Trophoblast cell (in vitro differentiated cells and primary cell): ENCODE data around the gene YWHAQ.
"Not testable (repeated sequence)": the region's sequence is repeated elsewhere in the genome, so short reads cannot be mapped to it uniquely, and the experiment has no call there.

Experiments
- DNase-seq, 2 donors: peaks; one replicate each; pipeline ENCODE4 v3.0.0-alpha.2; 2016
- H2AFZ ChIP-seq: 2 replicates; pipeline ENCODE4 v1.6.1; 2013; ENCODE audit warnings: low read length, moderate library complexity, mild to moderate bottlenecking; ENCODE audit not compliant: insufficient read depth, poor library complexity
- H2AK5ac ChIP-seq: 2 replicates; pipeline ENCODE4 v1.6.1; 2013; ENCODE audit warnings: mild to moderate bottlenecking, low read length
- H2BK120ac ChIP-seq: 2 replicates; pipeline ENCODE4 v1.6.1; 2013; ENCODE audit warnings: low read length, mild to moderate bottlenecking, moderate library complexity; ENCODE audit not compliant: insufficient read depth, poor library complexity
- H2BK12ac ChIP-seq: 2 replicates; pipeline ENCODE4 v1.6.1; 2013; ENCODE audit warnings: mild to moderate bottlenecking, low read length, moderate library complexity
- H2BK5ac ChIP-seq: 2 replicates; pipeline ENCODE4 v1.6.1; 2013; ENCODE audit warnings: low read length, low read depth, moderate library complexity, mild to moderate bottlenecking; ENCODE audit not compliant: poor library complexity
- H3K14ac ChIP-seq: 2 replicates; pipeline ENCODE4 v1.6.1; 2013; ENCODE audit warnings: mild to moderate bottlenecking, low read length
- H3K18ac ChIP-seq: 2 replicates; pipeline ENCODE4 v1.6.1; 2013; ENCODE audit warnings: mild to moderate bottlenecking, low read length
- H3K23ac ChIP-seq: 2 replicates; pipeline ENCODE4 v1.6.1; 2013; ENCODE audit warnings: low read length
- H3K27ac ChIP-seq: 2 replicates; pipeline ENCODE4 v1.5.1; 2013; ENCODE audit warnings: low read depth, mild to moderate bottlenecking, inconsistent platforms, low read length, moderate library complexity
- H3K27me3 ChIP-seq: 2 replicates; pipeline ENCODE4 v1.6.1; 2013; ENCODE audit warnings: inconsistent platforms, mild to moderate bottlenecking, low read length, moderate library complexity; ENCODE audit not compliant: insufficient read depth
- H3K36me3 ChIP-seq, 2 experiments: 1 replicate in 1 of 2; 2 replicates in 1 of 2; pipeline ENCODE4 v1.6.1; 2013; ENCODE audit warnings: low read length in 2 of 2, mild to moderate bottlenecking in 2 of 2, moderate library complexity in 1 of 2; ENCODE audit not compliant: insufficient read depth in 2 of 2, control insufficient read depth in 1 of 2
- H3K4ac ChIP-seq: 2 replicates; pipeline ENCODE4 v1.6.1; 2013; ENCODE audit warnings: low read depth, mild to moderate bottlenecking, low read length, moderate library complexity
- H3K4me1 ChIP-seq, 2 experiments: 1 replicate in 1 of 2; 2 replicates in 1 of 2; pipeline ENCODE4 v1.6.1; 2013; ENCODE audit warnings: low read length in 2 of 2, mild to moderate bottlenecking in 2 of 2, moderate library complexity in 1 of 2; ENCODE audit not compliant: insufficient read depth in 2 of 2, control insufficient read depth in 1 of 2
- H3K4me2 ChIP-seq: 2 replicates; pipeline ENCODE4 v1.6.1; 2013; ENCODE audit warnings: inconsistent platforms, mild to moderate bottlenecking, low read length, moderate library complexity
- H3K4me3 ChIP-seq: 2 replicates; pipeline ENCODE4 v1.5.1; 2013; ENCODE audit warnings: mild to moderate bottlenecking, low read depth, low read length, inconsistent platforms
- H3K79me1 ChIP-seq: one replicate; pipeline ENCODE4 v1.6.1; 2013; ENCODE audit warnings: low read length
- H3K79me2 ChIP-seq: 2 replicates; pipeline ENCODE4 v1.6.1; 2013; ENCODE audit warnings: low read length, mild to moderate bottlenecking; ENCODE audit not compliant: control insufficient read depth, insufficient read depth, poor library complexity
- H3K9ac ChIP-seq: 2 replicates; pipeline ENCODE4 v1.6.1; 2013; ENCODE audit warnings: mild to moderate bottlenecking, low read length
- H3K9me3 ChIP-seq: 2 replicates; pipeline ENCODE4 v1.6.1; 2013; ENCODE audit warnings: low read depth, mild to moderate bottlenecking, control low read depth, inconsistent platforms, low read length; ENCODE audit not compliant: insufficient read depth
- H4K12ac ChIP-seq: 2 replicates; pipeline ENCODE4 v1.6.1; 2013; ENCODE audit warnings: low read depth, mild to moderate bottlenecking, low read length, moderate library complexity
- H4K8ac ChIP-seq: 2 replicates; pipeline ENCODE4 v1.6.1; 2013; ENCODE audit warnings: low read depth, mild to moderate bottlenecking, low read length, moderate library complexity
- H4K91ac ChIP-seq: one replicate; pipeline ENCODE4 v1.6.1; 2013; ENCODE audit warnings: low read depth, mild to moderate bottlenecking, low read length, moderate library complexity
- WGBS: extraction: QIAGEN DNeasy Blood & Tissue Kit; methylation state at CpG from one replicate; pipeline ENCODE4 v1.1.7; 2013; ENCODE audit warnings: missing lambda C conversion rate; ENCODE audit not compliant: insufficient read length, insufficient coverage; ENCODE audit errors: extremely low coverage; 5-methylcytosine and 5-hydroxymethylcytosine counted together

Gene YWHAQ

DNA sequence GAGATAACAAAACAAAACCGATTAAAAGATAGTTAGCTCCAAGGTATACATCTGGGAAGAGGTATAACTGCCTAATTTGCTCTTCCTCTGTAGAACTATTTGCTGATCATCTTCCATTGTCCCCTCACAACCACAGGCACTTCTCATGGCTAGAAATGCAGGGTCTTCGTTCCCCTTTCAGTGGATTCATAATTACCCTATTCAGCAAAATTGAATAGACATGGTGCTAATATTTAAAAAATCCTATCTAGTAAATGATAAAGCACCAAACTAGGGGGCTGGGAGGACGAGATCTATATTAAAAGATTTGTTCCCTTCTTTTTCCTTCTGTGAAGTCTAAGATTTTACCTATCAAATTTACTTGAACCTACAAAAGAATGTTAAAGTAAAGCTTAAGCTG lies 44.3 kb downstream of the YWHAQ start:
- no peak overlapping the region for H2AK5ac ChIP-seq
- H3K14ac ChIP-seq, result no peak overlapping the region
- no peaks in the 10 kb centered on the region for H3K79me2 ChIP-seq
- no peak overlapping the region for H3K27ac ChIP-seq
- no peaks in the 10 kb centered on the region for H3K9me3 ChIP-seq
- no CpG with 5 or more reads among the region's 3 CpGs for WGBS
- H3K79me1 ChIP-seq, result no peaks in the 10 kb centered on the region
- H3K36me3 ChIP-seq, result peaks cover 10 to 17% of the 10 kb centered on the region in 2 experiments
- H2BK120ac ChIP-seq, result no peak overlapping the region
- H3K4ac ChIP-seq, result no peak overlapping the region
- no peak overlapping the region for H3K9ac ChIP-seq
- no peak overlapping the region for H2BK5ac ChIP-seq
- no peak overlapping the region for H3K4me2 ChIP-seq
- H2BK12ac ChIP-seq, result no peak overlapping the region
- no peak overlapping the region for H3K4me3 ChIP-seq
- no peak for DNase-seq
- H3K27me3 ChIP-seq, result no peaks in the 10 kb centered on the region
- no peaks in the 10 kb centered on the region for H3K4me1 ChIP-seq
- no peak overlapping the region for H2AFZ ChIP-seq
- H4K12ac ChIP-seq, result no peak overlapping the region
- H4K91ac ChIP-seq, result no peak overlapping the region
- no peak overlapping the region for H4K8ac ChIP-seq
- no peak overlapping the region for H3K18ac ChIP-seq
- H3K23ac ChIP-seq, result no peak overlapping the region

DNA sequence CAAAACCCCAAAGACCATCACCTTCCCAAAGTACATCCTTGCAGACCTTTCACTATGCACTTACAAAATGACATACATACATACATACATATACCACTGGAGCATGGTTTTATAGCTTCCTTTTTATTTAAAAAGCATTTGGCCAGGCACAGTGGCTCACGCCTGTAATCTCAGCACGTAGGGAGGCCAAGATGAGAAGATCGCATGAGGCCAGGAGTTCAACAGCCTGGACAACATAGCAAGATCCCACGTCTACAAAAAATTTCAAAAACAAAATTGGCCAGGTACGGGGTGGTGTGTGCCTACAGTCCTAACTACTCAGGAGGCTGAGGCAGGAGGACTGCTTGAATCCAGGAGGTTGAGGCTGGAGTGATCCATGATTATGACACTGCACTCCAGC lies 45.3 kb downstream of the YWHAQ start:
- H3K79me2 ChIP-seq, result no peaks in the 10 kb centered on the region
- no peak overlapping the region for H3K9ac ChIP-seq
- H3K18ac ChIP-seq, result no peak overlapping the region
- no peak for DNase-seq
- H2BK5ac ChIP-seq, result no peak overlapping the region
- H3K4ac ChIP-seq, result no peak overlapping the region
- H4K91ac ChIP-seq, result no peak overlapping the region
- no peak overlapping the region for H3K4me3 ChIP-seq
- no peak overlapping the region for H3K27ac ChIP-seq
- no peaks in the 10 kb centered on the region for H3K9me3 ChIP-seq
- no CpG with 5 or more reads among the region's 5 CpGs for WGBS
- H2BK120ac ChIP-seq, result no peak overlapping the region
- H3K36me3 ChIP-seq, result peaks cover 13 to 17% of the 10 kb centered on the region in 2 experiments
- H3K79me1 ChIP-seq, result no peaks in the 10 kb centered on the region
- H3K4me1 ChIP-seq, result no peaks in the 10 kb centered on the region
- H4K12ac ChIP-seq, result no peak overlapping the region
- H2AK5ac ChIP-seq, result no peak overlapping the region
- no peak overlapping the region for H3K23ac ChIP-seq
- no peak overlapping the region for H4K8ac ChIP-seq
- no peak overlapping the region for H2AFZ ChIP-seq
- no peaks in the 10 kb centered on the region for H3K27me3 ChIP-seq
- no peak overlapping the region for H3K14ac ChIP-seq
- no peak overlapping the region for H3K4me2 ChIP-seq
- no peak overlapping the region for H2BK12ac ChIP-seq

GRCh38 chr2:9584902-9585301 lies 45.9 kb downstream of the YWHAQ start:
- H3K18ac ChIP-seq, H2AFZ ChIP-seq, H4K12ac ChIP-seq, H4K91ac ChIP-seq, H3K4me2 ChIP-seq, H3K79me1 ChIP-seq, H3K27me3 ChIP-seq, H3K14ac ChIP-seq, H2BK120ac ChIP-seq, DNase-seq, H3K79me2 ChIP-seq, H3K23ac ChIP-seq, H3K9ac ChIP-seq, H4K8ac ChIP-seq, H3K4me1 ChIP-seq, H3K4me3 ChIP-seq, H2AK5ac ChIP-seq, H2BK5ac ChIP-seq, H3K9me3 ChIP-seq, H2BK12ac ChIP-seq, H3K27ac ChIP-seq, H3K4ac ChIP-seq: not testable (repeated sequence)
- H3K36me3 ChIP-seq, result peaks cover 13 to 17% of the 10 kb centered on the region in 2 experiments

GRCh38 chr2:9582624-9583023 lies 48.2 kb downstream of the YWHAQ start:
- H3K27me3 ChIP-seq, result no peaks in the 10 kb centered on the region
- H3K4me1 ChIP-seq, result no peaks in the 10 kb centered on the region
- WGBS, result no CpG with 5 or more reads among the region's 5 CpGs
- H3K79me2 ChIP-seq, result no peaks in the 10 kb centered on the region
- no peak overlapping the region for H2AK5ac ChIP-seq
- no peak overlapping the region for H3K4ac ChIP-seq
- no peak overlapping the region for H4K91ac ChIP-seq
- H2BK5ac ChIP-seq, result no peak overlapping the region
- no peak for DNase-seq
- H3K4me2 ChIP-seq, result no peak overlapping the region
- no peaks in the 10 kb centered on the region for H3K79me1 ChIP-seq
- H3K18ac ChIP-seq, result no peak overlapping the region
- H2BK120ac ChIP-seq, result no peak overlapping the region
- H4K12ac ChIP-seq, result no peak overlapping the region
- no peaks in the 10 kb centered on the region for H3K9me3 ChIP-seq
- peaks cover 9 to 10% of the 10 kb centered on the region in 2 experiments for H3K36me3 ChIP-seq
- no peak overlapping the region for H3K14ac ChIP-seq
- H3K4me3 ChIP-seq, result no peak overlapping the region
- H3K23ac ChIP-seq, result no peak overlapping the region
- no peak overlapping the region for H3K27ac ChIP-seq
- no peak overlapping the region for H3K9ac ChIP-seq
- H2BK12ac ChIP-seq, result no peak overlapping the region
- no peak overlapping the region for H2AFZ ChIP-seq
- no peak overlapping the region for H4K8ac ChIP-seq
